ENCODE results near the gene SPINK2. TPM values are rescaled to one million over a fixed set of nuclear protein-coding genes. Genes with fewer than 3 reads are reported as not detected.

SPINK2 gene
- total RNA-seq, 6 experiments from 2014 or later: not detected

GRCh38 chr4:56762484-56763250 is 58.8 kb downstream of the SPINK2 start:
- Histone ChIP-seq H3K27ac (no peak overlapping the region), H3K36me3 (no peaks in the 10 kb centered on the region), H3K27me3 (no peaks in the 10 kb centered on the region), H3K4me1 (no peaks in the 10 kb centered on the region), H3K4me3 (no peak overlapping the region), H3K9me3 (no peaks in the 10 kb centered on the region)
- intact Hi-C loops (cut with DNase I): no loop called here
- no peak for DNase-seq
- no peak for ATAC-seq
- 69% methylated on average over 10 of the region's 10 CpGs for whole genome bisulfite sequencing (ENCODE audit: insufficient coverage, low coverage, low lambda C conversion rate, missing lambda C conversion rate)
- TF ChIP-seq POLR2A (IDR thresholded peaks at IDR 0.05) (no peak), CTCF (IDR thresholded peaks at IDR 0.05) (no peak)

- DNase-seq (no peak), ATAC-seq (peak in 1 of 4 donors; percentile 20)
- H3K4me3 ChIP-seq: no peak overlapping the region
- TF ChIP-seq POLR2A (IDR thresholded peaks at IDR 0.05) (no peak), CTCF (IDR thresholded peaks at IDR 0.05) (no peak)
- H3K9me3 ChIP-seq: no peaks in the 10 kb centered on the region
- H3K36me3 ChIP-seq: no peaks in the 10 kb centered on the region
- intact Hi-C loops (cut with DNase I): no loop called here
- H3K27ac ChIP-seq: no peak overlapping the region
- WGBS (ENCODE audit: insufficient coverage, low coverage, low lambda C conversion rate, missing lambda C conversion rate): 36% methylated on average over 1 of the region's 1 CpG
- no peaks in the 10 kb centered on the region for H3K27me3 ChIP-seq
- no peaks in the 10 kb centered on the region for H3K4me1 ChIP-seq
Observed at GRCh38 chr4:56760183-56760582, 61.3 kb downstream of the SPINK2 start.

Small RNAs within 50 kb of the gene (small RNA-seq; reads per million reads assigned to genes)
- gene RF00017: 0 reads per million in 2 experiments
- 0 reads per million in 2 experiments for gene RF00019
- 0 reads per million in 2 experiments for gene RN7SL357P
- gene RN7SL492P: 0 reads per million in 2 experiments

Other genes with a start within 250 kb of the SPINK2 start
- gene HOPX, start 140.4 kb downstream of the SPINK2 start, total RNA-seq: under 1 TPM in 3 of 6 experiments, not detected in 3; 0.27 to 0.80 (median 0.42) TPM
- 10 to 100 TPM; 10.6 to 19.3 (median 16.4) TPM for gene REST, start 86.2 kb upstream of the SPINK2 start, total RNA-seq
- gene NOA1, start 155.9 kb upstream of the SPINK2 start, total RNA-seq: 10 to 100 TPM in 2 of 6 experiments, 1 to 10 TPM in 4; 4.7 to 12.7 (median 5.8) TPM
- gene POLR2B, start 157.2 kb upstream of the SPINK2 start, total RNA-seq: 10 to 100 TPM; 24.6 to 37.1 (median 27.3) TPM